ENCODE results near the gene KIF13A.

DNA sequence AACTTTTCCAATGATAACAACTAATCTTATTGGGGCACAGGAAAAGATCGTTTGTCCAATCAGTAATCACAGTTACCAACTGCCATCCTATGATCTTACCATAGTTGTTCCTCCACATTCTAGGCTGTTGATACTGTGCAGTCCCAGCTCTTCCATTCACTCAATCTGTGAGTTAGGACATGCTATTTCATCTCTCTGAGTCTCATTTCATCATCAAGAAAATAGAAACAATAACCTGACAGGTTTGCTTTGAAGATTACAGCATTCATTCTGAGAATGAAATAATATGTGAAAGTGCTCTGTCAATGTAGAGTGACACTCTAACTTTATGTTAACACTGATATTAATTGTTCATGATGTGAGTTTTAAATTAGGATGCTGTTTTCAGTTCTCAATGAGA is 89.8 kb downstream of the KIF13A start:
- TF ChIP-seq CTCF (conservative IDR thresholded peaks at IDR 0.05; ENCODE audit: low read depth, low read length) (no peak), EZH2 (IDR thresholded peaks at IDR 0.05; ENCODE audit: borderline replicate concordance, low read depth, low read length, poor library complexity, severe bottlenecking) (no peak)

Measured in A673 (cell line).